Osteoblast (primary cell): Measurements from ENCODE around the gene ADAT1. TPM values are rescaled to one million over a fixed set of nuclear protein-coding genes. Genes with fewer than 3 reads are reported as not detected.

ENCODE experiments used
- DNase-seq: peaks from one replicate; pipeline ENCODE4 v3.0.0; 2011; ENCODE audit warnings: low spot score, mixed read lengths; ENCODE audit not compliant: insufficient read length; ENCODE audit errors: missing footprints
- H2AFZ ChIP-seq: 2 replicates; pipeline ENCODE4 v1.6.0; 2011; ENCODE audit warnings: mild to moderate bottlenecking, low read length
- H3K27ac ChIP-seq: 2 replicates; pipeline ENCODE4 v1.5.1; 2011; ENCODE audit warnings: mild to moderate bottlenecking, low read depth, low read length, moderate library complexity
- H3K27me3 ChIP-seq: 2 replicates; pipeline ENCODE4 v1.6.0; 2012; ENCODE audit warnings: mild to moderate bottlenecking, control low read depth, inconsistent platforms, low read length, moderate library complexity; ENCODE audit not compliant: insufficient read depth
- H3K36me3 ChIP-seq: 2 replicates; pipeline ENCODE4 v1.5.1; 2011; ENCODE audit warnings: mild to moderate bottlenecking, low read length, control low read depth, moderate library complexity; ENCODE audit not compliant: insufficient read depth
- H3K4me1 ChIP-seq: 2 replicates; pipeline ENCODE4 v1.5.1; 2011; ENCODE audit warnings: mild to moderate bottlenecking, low read length, control low read depth, moderate library complexity; ENCODE audit not compliant: insufficient read depth
- H3K4me2 ChIP-seq: 2 replicates; pipeline ENCODE4 v1.6.0; 2011; ENCODE audit warnings: mild to moderate bottlenecking, low read length; ENCODE audit not compliant: insufficient read depth
- H3K4me3 ChIP-seq: fragments of 200-600 bp; sonication (generic); 3 replicates; pipeline ENCODE4 v1.5.1; 2012; ENCODE audit warnings: mild to moderate bottlenecking, low read length, inconsistent platforms; ENCODE audit not compliant: insufficient read depth
- H3K79me2 ChIP-seq: 2 replicates; pipeline ENCODE4 v1.6.0; 2012; ENCODE audit warnings: mild to moderate bottlenecking, low read length, control low read depth, inconsistent platforms; ENCODE audit not compliant: insufficient read depth
- H3K9me3 ChIP-seq: 2 replicates; pipeline ENCODE4 v1.5.1; 2011; ENCODE audit warnings: low read depth, low read length, control low read depth
- H4K20me1 ChIP-seq: 2 replicates; pipeline ENCODE4 v1.6.0; 2012; ENCODE audit warnings: mild to moderate bottlenecking, low read length, control low read depth; ENCODE audit not compliant: insufficient read depth
- CTCF ChIP-seq: IDR thresholded peaks from 2 replicates; pipeline ENCODE4 v1.5.1; 2011; ENCODE audit warnings: mild to moderate bottlenecking, low read depth, low read length, moderate library complexity; ENCODE audit errors: extremely low read depth
- total RNA-seq: library from RNA; depleted of rRNA; stranded (reverse); fragments of >200 nt; gene quantifications from 2 replicates; pipeline ENCODE4 v1.2.3, GENCODE V29; 2012

Gene ADAT1
- total RNA-seq, 1 donor: 46.0 TPM

GRCh38 chr16:75620326-75621169 lies 2.5 kb downstream of the ADAT1 start:
- TF ChIP-seq CTCF: no peak
- H3K27ac ChIP-seq: no peak overlapping the region
- H3K79me2 ChIP-seq: peaks cover 12% of the 10 kb centered on the region
- H3K4me2 ChIP-seq: no peak overlapping the region
- H3K36me3 ChIP-seq: peaks cover 39% of the 10 kb centered on the region
- H3K9me3 ChIP-seq: no peaks in the 10 kb centered on the region
- DNase-seq: no peak
- no peaks in the 10 kb centered on the region for H4K20me1 ChIP-seq
- no peaks in the 10 kb centered on the region for H3K27me3 ChIP-seq
- no peak overlapping the region for H3K4me3 ChIP-seq
- H2AFZ ChIP-seq: no peak overlapping the region
- H3K4me1 ChIP-seq: peaks cover 17% of the 10 kb centered on the region

- no peak for DNase-seq
- H3K4me2 ChIP-seq: no peak overlapping the region
- H3K27me3 ChIP-seq: no peaks in the 10 kb centered on the region
Measured at GRCh38 chr16:75618780-75619179, 4.3 kb downstream of the ADAT1 start.

GRCh38 chr16:75617121-75617520 lies 6.0 kb downstream of the ADAT1 start:
- Histone ChIP-seq H3K4me1 (peaks cover 11% of the 10 kb centered on the region), H3K9me3 (no peaks in the 10 kb centered on the region), H2AFZ (no peak overlapping the region), H3K36me3 (peaks cover 55% of the 10 kb centered on the region), H3K4me3 (no peak overlapping the region), H3K4me2 (no peak overlapping the region), H3K79me2 (peaks cover 6% of the 10 kb centered on the region), H3K27ac (no peak overlapping the region), H4K20me1 (no peaks in the 10 kb centered on the region), H3K27me3 (no peaks in the 10 kb centered on the region)
- TF ChIP-seq CTCF: no peak
- no peak for DNase-seq

More at GRCh38 chr16:75618780-75619179, 4.3 kb downstream of the ADAT1 start:
- Histone ChIP-seq H4K20me1 (no peaks in the 10 kb centered on the region), H3K4me3 (no peak overlapping the region), H3K4me1 (peaks cover 15% of the 10 kb centered on the region), H3K36me3 (peaks cover 45% of the 10 kb centered on the region), H3K79me2 (peaks cover 12% of the 10 kb centered on the region), H3K9me3 (no peaks in the 10 kb centered on the region), H3K27ac (no peak overlapping the region), H2AFZ (no peak overlapping the region)
- no peak for TF ChIP-seq CTCF

- Histone ChIP-seq H3K9me3 (no peaks in the 10 kb centered on the region), H3K4me3 (no peak overlapping the region), H2AFZ (no peak overlapping the region), H3K36me3 (peaks cover 56% of the 10 kb centered on the region), H4K20me1 (no peaks in the 10 kb centered on the region), H3K79me2 (peaks cover 2% of the 10 kb centered on the region), H3K27ac (no peak overlapping the region), H3K4me2 (no peak overlapping the region), H3K27me3 (no peaks in the 10 kb centered on the region), H3K4me1 (peaks cover 7% of the 10 kb centered on the region)
- DNase-seq: no peak
- no peak for TF ChIP-seq CTCF
Measured at GRCh38 chr16:75616521-75617010, 6.5 kb downstream of the ADAT1 start.
